ENCODE results near the gene MIEF2.

The MIEF2 gene

DNA sequence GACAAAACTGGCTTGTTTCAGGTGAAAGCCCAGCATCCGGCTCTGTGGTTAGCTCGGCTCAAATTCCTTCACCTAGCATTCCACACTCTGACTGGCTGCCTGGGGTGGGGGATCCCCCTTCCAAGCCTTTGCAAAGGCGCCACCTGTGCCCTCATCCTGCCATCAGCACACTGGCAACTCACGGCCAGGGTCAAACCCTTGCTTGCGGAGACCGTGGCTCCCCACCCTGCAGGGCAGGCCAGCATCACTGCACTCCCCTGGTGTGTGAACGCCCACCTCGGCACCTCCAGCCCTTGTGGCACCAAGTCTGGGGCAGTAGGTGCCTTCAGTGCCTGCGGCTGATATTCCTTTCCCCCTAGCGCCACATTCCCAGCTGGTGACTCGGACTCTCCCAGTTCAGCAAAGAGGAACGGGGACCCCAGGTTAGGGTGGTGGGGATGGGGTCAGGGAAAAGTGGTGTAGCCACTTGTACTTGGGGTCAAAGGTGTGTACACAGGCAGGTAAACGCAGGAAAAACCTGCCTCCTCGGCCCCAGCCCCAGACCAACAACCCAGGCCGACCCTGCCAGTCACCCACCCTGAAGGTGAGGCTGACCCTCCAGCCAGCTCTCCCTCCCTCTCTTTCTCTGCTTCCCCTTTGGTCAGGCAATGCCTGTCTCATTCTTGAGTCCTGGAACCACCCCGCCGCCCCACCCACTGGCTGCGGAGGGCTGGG is 3.0 kb upstream of the MIEF2 start:
- H3K9me3 Mint-ChIP-seq, result no peaks in the 10 kb centered on the region
- peaks cover 23% of the 10 kb centered on the region for H3K36me3 Mint-ChIP-seq (ENCODE audit: low read depth)
- peak overlapping the region; percentile 89 for H3K27ac Mint-ChIP-seq
- peak overlapping the region; percentile 99 for H3K4me3 Mint-ChIP-seq
- no peaks in the 10 kb centered on the region for H3K27me3 Mint-ChIP-seq (ENCODE audit: low read depth)
- H3K4me1 Mint-ChIP-seq (ENCODE audit: low read depth), result peaks cover 30% of the 10 kb centered on the region

DNA sequence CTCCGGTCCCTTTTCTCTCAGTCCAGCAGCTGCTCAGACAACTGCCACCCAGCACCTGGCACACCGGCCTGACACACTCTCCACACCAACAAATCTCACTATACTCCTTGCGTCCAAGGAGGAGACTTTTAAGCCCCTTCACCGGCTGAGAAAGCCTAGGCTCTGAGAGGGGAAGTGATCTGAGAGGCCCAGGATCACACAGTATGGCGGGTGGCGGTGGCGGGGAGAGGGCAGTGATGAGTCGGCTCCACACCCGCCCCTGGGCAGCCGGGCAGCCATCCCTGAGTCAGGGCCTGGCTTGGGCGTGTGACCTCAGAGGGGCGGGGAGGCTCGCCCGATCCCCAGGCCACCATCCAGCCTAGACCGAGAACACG is 2.5 kb upstream of the MIEF2 start:
- H3K36me3 Mint-ChIP-seq (ENCODE audit: low read depth), result peaks cover 21% of the 10 kb centered on the region
- H3K9me3 Mint-ChIP-seq, result no peaks in the 10 kb centered on the region
- peak overlapping the region; percentile 89 for H3K27ac Mint-ChIP-seq
- H3K27me3 Mint-ChIP-seq (ENCODE audit: low read depth), result no peaks in the 10 kb centered on the region
- H3K4me1 Mint-ChIP-seq (ENCODE audit: low read depth), result peaks cover 30% of the 10 kb centered on the region
- peak overlapping the region; percentile 99 for H3K4me3 Mint-ChIP-seq

DNA sequence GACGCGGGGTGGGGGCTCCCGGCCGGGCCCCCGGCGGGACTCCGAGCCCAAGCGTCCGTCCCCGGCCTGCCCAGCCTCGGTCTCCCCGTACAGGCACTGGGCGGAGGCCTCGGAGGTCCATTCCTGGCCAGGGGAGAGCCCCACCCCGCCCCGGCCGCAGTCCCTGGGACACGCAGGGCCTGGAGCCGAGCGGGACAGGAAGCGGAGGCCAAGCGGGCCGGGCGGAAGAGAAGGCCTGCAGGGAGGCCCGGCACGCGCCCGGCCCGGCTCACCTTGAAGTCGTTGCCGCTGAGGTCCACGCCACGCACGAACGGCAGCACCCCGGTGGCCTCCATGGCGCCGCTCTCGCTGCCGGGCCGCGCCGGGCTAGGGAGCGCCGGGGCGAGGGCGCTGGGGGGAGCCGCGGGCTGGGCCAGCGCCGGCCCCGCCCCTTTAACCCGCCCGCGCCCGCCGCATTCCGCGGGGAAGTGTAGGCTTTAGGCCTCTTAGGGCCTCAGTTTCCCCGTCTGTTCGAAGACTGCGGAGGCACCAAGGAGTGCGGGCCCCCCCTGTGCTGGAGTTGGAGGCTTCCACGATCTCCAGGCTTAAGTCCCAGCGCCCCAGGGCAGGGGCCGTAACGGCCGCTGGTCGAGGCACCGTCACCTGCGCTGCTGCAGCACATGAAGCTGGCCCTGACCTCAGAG is 2.0 kb upstream of the MIEF2 start, which contains the start of gene FLII:
FLII (minus strand) TSS at position 383 of the 683 bp plus-strand sequence; CDS start at position 335, 48 bp downstream.
- Mint-ChIP-seq H3K27me3 (ENCODE audit: low read depth) (no peaks in the 10 kb centered on the region), H3K9me3 (no peaks in the 10 kb centered on the region), H3K4me3 (peak within 1 kb of the TSS; percentile 99), H3K36me3 (ENCODE audit: low read depth) (peaks cover 22% of the 10 kb centered on the region), H3K27ac (peak within 1 kb of the TSS; percentile 89), H3K4me1 (ENCODE audit: low read depth) (peaks cover 30% of the 10 kb centered on the region)

DNA sequence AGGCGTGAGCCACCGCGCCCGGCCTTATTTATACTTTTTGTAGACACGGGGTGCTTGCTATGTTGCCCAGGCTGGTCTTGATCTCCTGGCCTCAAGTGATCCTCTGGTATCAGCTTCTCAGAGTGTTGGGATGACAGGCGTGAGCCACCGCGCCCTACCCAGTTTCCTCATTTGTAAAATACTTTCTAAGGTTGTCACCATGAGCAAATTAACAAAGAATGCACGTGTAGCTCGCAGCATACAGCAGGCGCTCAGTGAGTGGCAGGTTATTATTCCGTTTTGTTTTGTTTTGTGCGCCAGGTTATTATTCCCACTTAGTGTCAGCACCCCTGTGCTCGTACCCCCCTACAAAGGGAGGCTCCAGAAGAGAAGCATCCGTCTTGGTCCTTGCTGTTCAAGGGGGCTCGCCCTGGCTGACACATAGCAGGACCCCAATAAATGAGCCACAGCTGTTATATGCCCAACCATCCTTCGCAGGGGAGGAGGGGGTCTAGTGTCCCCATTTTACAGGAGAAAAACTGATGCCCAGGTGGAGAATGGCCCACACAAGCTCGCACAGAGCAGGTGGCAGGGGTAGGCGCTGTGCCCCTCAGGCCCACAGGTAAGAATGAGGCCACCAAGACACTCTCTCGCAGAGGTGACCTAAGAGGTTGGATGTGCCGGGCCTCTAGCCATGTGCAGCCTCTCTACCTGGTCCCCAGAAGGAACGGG is 686 bp upstream of the MIEF2 start:
- no peaks in the 10 kb centered on the region for H3K9me3 Mint-ChIP-seq
- peak overlapping the region; percentile 74 for H3K27ac Mint-ChIP-seq
- peak overlapping the region; percentile 76 for H3K4me3 Mint-ChIP-seq
- peaks cover 30% of the 10 kb centered on the region for H3K4me1 Mint-ChIP-seq (ENCODE audit: low read depth)
- no peaks in the 10 kb centered on the region for H3K27me3 Mint-ChIP-seq (ENCODE audit: low read depth)
- peaks cover 16% of the 10 kb centered on the region for H3K36me3 Mint-ChIP-seq (ENCODE audit: low read depth)

DNA sequence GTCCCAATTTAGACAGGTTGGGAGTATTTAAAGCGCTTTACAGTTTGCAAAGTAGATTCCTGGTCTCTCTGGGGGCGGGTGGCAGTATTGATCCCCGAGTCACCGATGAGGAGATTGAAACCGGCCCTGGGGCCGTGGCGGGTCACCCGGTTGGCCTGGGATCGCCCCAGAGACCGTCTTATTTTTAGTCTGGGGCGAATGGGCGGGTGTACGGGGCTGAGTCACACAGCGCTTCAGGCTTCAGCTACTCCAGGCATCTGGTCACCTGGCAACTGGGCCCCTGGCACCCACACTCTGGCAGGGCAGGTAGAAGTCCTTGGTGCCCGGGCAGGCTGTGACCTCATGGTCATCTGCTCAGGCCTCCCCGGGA is 669 bp downstream of the MIEF2 start:
- H3K4me1 Mint-ChIP-seq (ENCODE audit: low read depth), result peaks cover 27% of the 10 kb centered on the region
- H3K27me3 Mint-ChIP-seq (ENCODE audit: low read depth), result no peaks in the 10 kb centered on the region
- H3K4me3 Mint-ChIP-seq, result peak overlapping the region; percentile 76
- no peaks in the 10 kb centered on the region for H3K9me3 Mint-ChIP-seq
- H3K27ac Mint-ChIP-seq, result peak overlapping the region; percentile 55
- H3K36me3 Mint-ChIP-seq (ENCODE audit: low read depth), result peaks cover 11% of the 10 kb centered on the region

DNA sequence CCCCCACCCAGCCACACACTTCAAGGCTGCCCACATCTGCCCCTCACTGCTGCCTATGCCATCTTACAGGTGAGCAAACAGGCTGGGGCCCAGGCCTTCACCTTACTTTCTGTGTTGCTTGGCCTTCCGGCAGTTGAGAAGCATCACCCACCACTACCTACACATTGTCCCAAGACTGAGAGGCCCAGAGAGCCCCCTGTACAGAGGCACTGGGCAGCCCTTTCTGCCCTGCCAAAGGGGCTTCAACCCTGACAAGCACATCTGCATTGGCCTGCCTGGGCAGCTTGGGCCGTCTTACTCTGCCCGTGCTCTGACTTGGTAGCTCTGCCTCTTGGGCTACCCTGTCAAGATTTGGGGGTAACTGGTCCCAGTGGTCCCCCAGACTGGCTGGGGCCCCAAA is 1.2 kb downstream of the MIEF2 start:
- H3K36me3 Mint-ChIP-seq (ENCODE audit: low read depth), result peaks cover 11% of the 10 kb centered on the region
- peak overlapping the region; percentile 76 for H3K4me3 Mint-ChIP-seq
- H3K4me1 Mint-ChIP-seq (ENCODE audit: low read depth), result peaks cover 29% of the 10 kb centered on the region
- no peaks in the 10 kb centered on the region for H3K9me3 Mint-ChIP-seq
- H3K27me3 Mint-ChIP-seq (ENCODE audit: low read depth), result no peaks in the 10 kb centered on the region
- H3K27ac Mint-ChIP-seq, result no peak overlapping the region

DNA sequence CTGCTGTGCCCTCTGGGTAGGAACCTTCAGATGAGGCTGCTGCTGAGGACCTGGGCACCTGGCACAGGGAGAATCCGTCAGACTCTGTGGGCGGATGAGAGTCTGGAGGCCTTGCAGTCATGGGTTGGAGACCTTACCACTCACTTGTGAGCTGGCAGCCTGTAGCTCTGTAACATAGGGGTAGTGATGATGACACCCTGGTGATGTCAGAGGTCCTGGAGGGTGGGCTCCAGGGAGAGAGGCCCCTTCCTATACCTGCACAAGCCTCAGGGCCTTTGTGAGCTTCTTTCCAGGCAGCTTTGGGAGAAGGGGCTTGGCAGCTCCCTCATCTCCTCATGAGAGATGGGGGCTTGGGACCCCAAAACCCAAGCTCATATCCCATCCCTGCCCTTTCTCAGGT is 1.6 kb downstream of the MIEF2 start:
- H3K4me3 Mint-ChIP-seq, result peak overlapping the region; percentile 76
- H3K27me3 Mint-ChIP-seq (ENCODE audit: low read depth), result no peaks in the 10 kb centered on the region
- peak overlapping the region; percentile 45 for H3K27ac Mint-ChIP-seq
- H3K36me3 Mint-ChIP-seq (ENCODE audit: low read depth), result peaks cover 9% of the 10 kb centered on the region
- H3K4me1 Mint-ChIP-seq (ENCODE audit: low read depth), result peaks cover 27% of the 10 kb centered on the region
- no peaks in the 10 kb centered on the region for H3K9me3 Mint-ChIP-seq

DNA sequence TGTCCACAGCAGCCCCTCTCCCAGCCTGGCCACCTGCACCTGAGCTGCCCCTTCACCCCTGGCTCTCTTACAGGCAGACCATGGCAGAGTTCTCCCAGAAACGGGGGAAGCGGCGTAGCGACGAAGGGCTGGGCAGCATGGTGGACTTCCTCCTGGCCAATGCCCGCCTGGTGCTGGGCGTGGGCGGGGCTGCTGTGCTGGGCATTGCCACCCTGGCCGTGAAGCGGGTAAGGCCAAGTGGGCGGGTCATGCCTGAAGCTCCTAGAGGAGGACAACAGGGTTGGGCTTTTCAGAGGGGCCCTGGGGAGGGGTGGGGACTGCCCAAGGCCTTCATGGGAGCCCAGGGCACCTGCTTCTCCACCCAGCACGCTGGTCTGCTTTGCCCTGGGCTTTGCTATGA is 2.2 kb downstream of the MIEF2 start:
- no peak overlapping the region for H3K27ac Mint-ChIP-seq
- no peaks in the 10 kb centered on the region for H3K27me3 Mint-ChIP-seq (ENCODE audit: low read depth)
- no peak overlapping the region for H3K4me3 Mint-ChIP-seq
- no peaks in the 10 kb centered on the region for H3K9me3 Mint-ChIP-seq
- peaks cover 6% of the 10 kb centered on the region for H3K36me3 Mint-ChIP-seq (ENCODE audit: low read depth)
- peaks cover 23% of the 10 kb centered on the region for H3K4me1 Mint-ChIP-seq (ENCODE audit: low read depth)

DNA sequence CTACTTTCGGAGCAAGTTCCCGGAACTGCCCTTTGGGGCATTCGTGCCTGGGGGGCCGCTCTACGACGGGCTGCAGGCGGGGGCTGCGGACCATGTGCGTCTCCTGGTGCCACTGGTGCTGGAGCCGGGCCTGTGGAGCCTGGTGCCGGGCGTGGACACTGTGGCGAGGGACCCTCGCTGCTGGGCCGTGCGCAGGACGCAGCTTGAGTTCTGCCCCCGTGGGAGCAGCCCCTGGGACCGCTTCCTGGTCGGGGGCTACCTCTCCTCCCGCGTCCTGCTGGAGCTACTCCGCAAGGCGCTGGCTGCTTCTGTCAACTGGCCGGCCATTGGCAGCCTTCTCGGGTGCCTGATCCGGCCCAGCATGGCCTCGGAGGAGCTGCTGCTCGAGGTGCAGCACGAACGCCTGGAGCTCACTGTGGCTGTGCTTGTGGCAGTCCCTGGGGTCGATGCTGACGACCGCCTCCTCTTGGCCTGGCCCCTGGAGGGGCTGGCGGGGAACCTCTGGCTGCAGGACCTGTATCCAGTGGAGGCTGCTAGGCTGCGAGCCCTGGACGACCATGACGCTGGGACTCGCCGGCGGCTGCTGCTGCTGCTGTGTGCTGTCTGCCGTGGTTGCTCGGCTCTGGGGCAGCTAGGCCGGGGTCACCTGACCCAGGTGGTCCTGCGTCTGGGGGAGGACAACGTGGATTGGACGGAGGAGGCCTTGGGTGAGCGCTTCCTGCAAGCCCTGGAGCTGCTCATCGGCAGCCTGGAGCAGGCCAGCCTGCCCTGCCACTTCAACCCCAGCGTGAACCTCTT is 3.6 kb downstream of the MIEF2 start:
- Mint-ChIP-seq H3K4me1 (ENCODE audit: low read depth) (peaks cover 17% of the 10 kb centered on the region), H3K9me3 (no peaks in the 10 kb centered on the region), H3K4me3 (no peak overlapping the region), H3K27ac (no peak overlapping the region), H3K36me3 (ENCODE audit: low read depth) (peaks cover 3% of the 10 kb centered on the region), H3K27me3 (ENCODE audit: low read depth) (no peaks in the 10 kb centered on the region)

DNA sequence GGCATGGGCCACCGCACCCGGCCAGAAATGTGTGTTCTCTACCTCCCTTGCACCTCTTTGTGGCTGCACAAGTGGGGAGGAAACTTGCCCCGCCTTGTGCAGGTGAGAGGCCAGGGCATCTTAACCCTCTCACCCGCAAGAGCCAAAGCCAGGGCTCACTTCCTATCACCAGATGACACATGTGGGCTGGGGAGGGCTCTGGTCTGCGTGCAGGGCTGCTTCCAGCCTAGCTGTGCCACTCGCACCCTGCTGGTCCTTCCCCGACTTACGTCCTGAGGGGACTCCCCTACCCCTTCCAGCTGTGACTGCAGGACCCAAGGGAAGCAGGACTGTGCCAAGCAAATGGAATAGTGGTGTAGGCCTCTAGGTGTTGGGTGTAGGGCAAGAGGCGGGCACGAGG is 6.9 kb downstream of the MIEF2 start:
- Mint-ChIP-seq H3K4me1 (ENCODE audit: low read depth) (peaks cover 3% of the 10 kb centered on the region), H3K4me3 (no peak overlapping the region), H3K27me3 (ENCODE audit: low read depth) (no peaks in the 10 kb centered on the region), H3K27ac (no peak overlapping the region), H3K36me3 (ENCODE audit: low read depth) (peaks cover 8% of the 10 kb centered on the region), H3K9me3 (no peaks in the 10 kb centered on the region)

DNA sequence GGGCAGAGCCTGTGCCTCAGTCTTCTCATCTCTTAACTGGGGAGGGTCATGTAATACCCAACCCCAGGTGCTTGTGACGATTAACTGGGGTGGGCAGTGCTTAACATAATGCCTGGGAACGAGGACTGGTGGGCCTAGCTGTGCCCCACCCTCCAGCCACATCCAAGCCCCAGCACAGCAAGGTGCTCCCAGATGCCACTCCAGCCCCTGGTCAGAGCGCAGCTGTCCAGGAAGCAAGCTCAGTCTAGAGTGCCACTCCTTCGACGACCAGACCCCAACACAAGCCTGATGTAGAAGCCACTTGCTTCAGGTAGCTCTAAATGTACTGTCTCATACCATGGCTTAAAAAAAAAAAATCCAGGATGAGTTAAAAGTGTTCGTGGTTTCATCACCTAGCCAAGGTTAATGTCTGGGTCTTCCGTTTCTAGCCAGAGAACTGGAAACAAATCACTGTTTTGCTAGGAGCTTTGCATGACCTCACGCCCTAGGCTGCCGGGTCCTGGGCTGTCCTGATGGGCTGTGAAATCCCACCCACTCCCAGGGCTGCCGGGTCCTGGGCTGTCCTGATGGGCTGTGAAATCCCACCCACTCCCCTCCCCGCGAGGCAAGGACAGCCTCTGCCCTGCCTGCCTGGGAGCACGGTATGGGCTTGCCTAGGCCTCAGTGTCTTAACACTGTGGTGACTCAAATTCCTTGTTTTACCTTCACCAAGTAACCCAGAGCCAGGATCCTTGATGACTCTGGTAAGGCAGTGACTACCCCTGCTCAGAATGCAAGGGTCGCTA is 7.7 kb downstream of the MIEF2 start:
- H3K4me1 Mint-ChIP-seq (ENCODE audit: low read depth), result peaks cover 3% of the 10 kb centered on the region
- no peaks in the 10 kb centered on the region for H3K9me3 Mint-ChIP-seq
- no peak overlapping the region for H3K4me3 Mint-ChIP-seq
- no peaks in the 10 kb centered on the region for H3K27me3 Mint-ChIP-seq (ENCODE audit: low read depth)
- peaks cover 9% of the 10 kb centered on the region for H3K36me3 Mint-ChIP-seq (ENCODE audit: low read depth)
- no peak overlapping the region for H3K27ac Mint-ChIP-seq

DNA sequence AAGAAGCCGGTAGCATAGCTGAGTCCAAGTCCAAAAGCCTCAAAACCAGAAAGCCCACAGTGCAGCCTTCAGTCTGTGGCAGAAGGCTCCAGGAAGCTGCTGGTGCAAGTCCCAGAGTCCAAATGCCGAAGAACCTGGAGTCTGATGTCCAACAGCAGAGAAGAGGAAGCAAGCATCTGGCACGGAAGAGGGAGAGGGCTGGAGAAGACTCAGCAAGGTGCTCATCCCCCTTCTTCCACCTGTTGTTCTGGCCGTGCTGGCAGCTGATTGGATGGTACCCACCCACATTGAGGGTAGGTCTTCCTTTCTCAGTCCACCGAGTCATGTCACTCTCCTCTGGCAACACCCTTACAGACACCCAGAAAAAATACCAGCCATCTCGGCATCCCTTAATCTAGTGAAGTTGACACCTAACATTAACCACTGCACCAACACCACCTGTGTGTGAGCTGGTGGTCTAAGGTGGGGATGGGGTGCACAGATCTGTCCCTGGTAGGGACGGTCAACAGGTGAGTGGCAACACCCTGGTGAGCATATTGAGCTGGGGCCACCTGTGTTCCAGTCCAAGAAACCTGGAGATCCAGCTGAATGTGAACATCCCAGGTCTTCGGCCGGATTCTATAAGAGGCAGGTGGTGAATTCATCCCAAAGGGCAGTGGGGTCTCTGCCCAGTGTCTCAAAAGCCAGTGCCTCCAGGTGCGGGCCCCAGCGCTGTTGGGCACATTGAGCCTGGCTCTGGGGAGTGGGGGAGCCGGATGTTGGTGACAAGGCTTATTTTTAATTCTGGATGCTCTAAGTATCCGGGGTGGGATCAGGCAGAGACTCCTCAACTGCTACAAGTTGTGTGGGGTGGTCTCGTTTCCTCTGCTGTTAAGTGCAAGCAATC is 9.8 kb downstream of the MIEF2 start:
- Mint-ChIP-seq H3K27me3 (ENCODE audit: low read depth) (no peaks in the 10 kb centered on the region), H3K4me1 (ENCODE audit: low read depth) (peaks cover 3% of the 10 kb centered on the region), H3K36me3 (ENCODE audit: low read depth) (peaks cover 7% of the 10 kb centered on the region), H3K27ac (no peak overlapping the region), H3K9me3 (no peaks in the 10 kb centered on the region), H3K4me3 (no peak overlapping the region)

DNA sequence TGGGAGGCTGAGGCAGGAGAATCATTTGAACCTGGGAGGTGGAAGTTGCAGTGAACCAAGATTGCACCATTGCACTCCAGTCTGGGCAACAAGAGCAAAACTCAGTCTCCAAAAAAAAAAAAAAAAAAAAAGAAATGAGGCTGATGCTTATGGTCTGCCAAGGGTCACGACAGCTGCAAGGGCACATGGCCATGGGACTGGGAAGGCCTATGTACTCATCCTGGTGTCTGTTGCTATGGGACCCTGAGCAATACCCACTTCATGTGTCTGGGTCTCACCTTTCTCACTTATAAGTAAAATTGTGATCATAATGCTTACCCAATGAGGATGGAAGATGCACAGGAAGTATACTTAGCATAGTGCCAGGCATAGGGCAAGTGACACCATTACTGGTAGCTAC is 16.6 kb downstream of the MIEF2 start:
- no peaks in the 10 kb centered on the region for H3K4me1 Mint-ChIP-seq (ENCODE audit: low read depth)
- H3K27ac Mint-ChIP-seq, result no peak overlapping the region
- H3K4me3 Mint-ChIP-seq, result no peak overlapping the region
- H3K9me3 Mint-ChIP-seq, result no peaks in the 10 kb centered on the region
- H3K27me3 Mint-ChIP-seq (ENCODE audit: low read depth), result no peaks in the 10 kb centered on the region
- peaks cover 18% of the 10 kb centered on the region for H3K36me3 Mint-ChIP-seq (ENCODE audit: low read depth)
